Measurements from ENCODE around the gene PRSS23.

DNA sequence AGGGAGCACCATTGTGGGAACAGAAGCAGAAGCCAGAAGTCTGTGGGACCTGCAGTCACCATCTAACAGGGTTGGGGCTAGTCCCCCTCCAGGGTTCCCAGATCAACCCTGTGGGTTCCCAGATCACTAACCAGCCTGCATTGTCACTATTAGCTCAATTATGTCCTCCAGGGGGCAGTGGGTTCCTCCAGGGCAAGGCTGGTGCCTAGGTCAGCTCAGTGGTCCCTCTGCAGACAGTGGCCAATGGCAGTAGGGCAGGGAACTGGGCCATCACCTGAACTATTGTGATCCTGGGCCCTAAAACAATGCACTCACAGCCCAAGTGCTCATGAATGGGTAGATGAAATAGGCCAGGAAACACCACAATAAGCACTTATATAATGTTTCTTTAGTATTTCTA, 18.8 kb upstream of the PRSS23 start:
- TF ChIP-seq, protein P1, sequence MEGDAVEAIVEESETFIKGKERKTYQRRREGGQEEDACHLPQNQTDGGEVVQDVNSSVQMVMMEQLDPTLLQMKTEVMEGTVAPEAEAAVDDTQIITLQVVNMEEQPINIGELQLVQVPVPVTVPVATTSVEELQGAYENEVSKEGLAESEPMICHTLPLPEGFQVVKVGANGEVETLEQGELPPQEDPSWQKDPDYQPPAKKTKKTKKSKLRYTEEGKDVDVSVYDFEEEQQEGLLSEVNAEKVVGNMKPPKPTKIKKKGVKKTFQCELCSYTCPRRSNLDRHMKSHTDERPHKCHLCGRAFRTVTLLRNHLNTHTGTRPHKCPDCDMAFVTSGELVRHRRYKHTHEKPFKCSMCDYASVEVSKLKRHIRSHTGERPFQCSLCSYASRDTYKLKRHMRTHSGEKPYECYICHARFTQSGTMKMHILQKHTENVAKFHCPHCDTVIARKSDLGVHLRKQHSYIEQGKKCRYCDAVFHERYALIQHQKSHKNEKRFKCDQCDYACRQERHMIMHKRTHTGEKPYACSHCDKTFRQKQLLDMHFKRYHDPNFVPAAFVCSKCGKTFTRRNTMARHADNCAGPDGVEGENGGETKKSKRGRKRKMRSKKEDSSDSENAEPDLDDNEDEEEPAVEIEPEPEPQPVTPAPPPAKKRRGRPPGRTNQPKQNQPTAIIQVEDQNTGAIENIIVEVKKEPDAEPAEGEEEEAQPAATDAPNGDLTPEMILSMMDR (conservative IDR thresholded peaks at IDR 0.05 in 1 of 2, IDR thresholded peaks at IDR 0.05 in 1 of 2; ENCODE audit: extremely low read depth in 1 of 2, insufficient read depth in 1 of 2, low read depth in 1 of 2, low read length in 2 of 2) = no peak
- no peak for TF ChIP-seq EZH2 (IDR thresholded peaks at IDR 0.05; ENCODE audit: borderline replicate concordance, low read length)

All from mammary epithelial cell (primary cell).